HEK293T (cell line): ENCODE results near the gene TECTB.

Experiments used
- FOXA1 ChIP-seq: fragments of 450-650 bp; IDR thresholded peaks from 2 replicates; pipeline ENCODE4 v1.6.1; 2016; ENCODE audit warnings: mild to moderate bottlenecking
- L3MBTL2 ChIP-seq: fragments of 450-650 bp; conservative IDR thresholded peaks from 2 replicates; pipeline ENCODE4 v1.6.1; 2016; ENCODE audit warnings: mild to moderate bottlenecking
- LEF1 ChIP-seq: fragments of 450-650 bp; IDR thresholded peaks from 2 replicates; pipeline ENCODE4 v1.6.1; 2017; ENCODE audit warnings: mild to moderate bottlenecking, borderline replicate concordance
- NFRKB ChIP-seq: fragments of 450-650 bp; IDR thresholded peaks from 2 replicates; pipeline ENCODE4 v1.6.1; 2016; ENCODE audit warnings: mild to moderate bottlenecking, moderate library complexity
- PKNOX1 ChIP-seq: fragments of 450-650 bp; IDR thresholded peaks from 2 replicates; pipeline ENCODE4 v1.6.1; 2016
- SUZ12 ChIP-seq: fragments of 450-650 bp; IDR thresholded peaks from 2 replicates; pipeline ENCODE4 v1.6.1; 2016; ENCODE audit warnings: mild to moderate bottlenecking
- TARDBP ChIP-seq: fragments of 450-650 bp; IDR thresholded peaks from 2 replicates; pipeline ENCODE4 v1.6.1; 2016

- no peak for TF ChIP-seq PKNOX1
- no peak for TF ChIP-seq SUZ12
- no peak for TF ChIP-seq L3MBTL2
- no peak for TF ChIP-seq LEF1
- TF ChIP-seq FOXA1, result no peak
- no peak for TF ChIP-seq NFRKB
- TF ChIP-seq TARDBP, result no peak
These were observed 47.5 kb downstream of the TECTB start for GRCh38 chr10:112330607-112331160.
